Coronary artery (tissue), 2 donors: ENCODE data around the gene DAB1.

Source experiments
- DNase-seq: peaks from one replicate; pipeline ENCODE4 v3.0.0-alpha.2; 2017; ENCODE audit warnings: low spot score
- H3K27ac ChIP-seq, 2 donors: fragments of 200-600 bp; sonication (generic); one replicate each; pipeline ENCODE4 v1.5.1; 2016 to 2019
- H3K4me3 ChIP-seq: fragments of 200-600 bp; sonication (generic); 2 replicates; pipeline ENCODE4 v1.5.1; 2016; ENCODE audit warnings: mild to moderate bottlenecking, moderate library complexity
- CTCF ChIP-seq: fragments of 200-600 bp; sonication (generic); IDR thresholded peaks from one replicate; pipeline ENCODE4 v1.5.1; 2019; ENCODE audit warnings: antibody characterized with exemption

DAB1 gene

DNA sequence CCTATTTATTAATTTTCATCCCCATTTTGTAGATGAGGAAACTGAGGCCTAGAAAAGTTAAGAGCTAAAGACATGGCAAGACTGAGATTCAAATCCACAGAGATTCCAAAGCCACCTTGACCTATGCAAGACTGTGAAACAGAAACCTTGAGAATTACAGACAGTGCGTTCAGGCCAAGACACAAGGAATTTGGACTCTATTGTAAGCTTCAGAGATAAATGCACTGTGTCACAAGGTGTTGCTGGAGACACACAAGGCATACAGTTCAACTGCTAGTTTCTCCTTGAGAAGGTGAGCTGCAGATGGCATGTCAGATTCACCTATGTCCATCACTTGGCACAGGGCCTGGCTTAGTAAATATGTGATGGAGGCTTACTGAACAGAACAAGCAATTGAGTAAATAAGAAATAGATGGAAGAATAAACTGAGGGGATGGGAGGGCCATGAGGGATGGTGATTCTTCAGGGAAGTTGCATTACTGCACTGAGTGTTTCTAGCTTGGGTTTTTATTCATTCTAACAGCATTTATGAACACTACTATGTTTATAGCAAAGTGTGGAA lies 215.0 kb downstream of the DAB1 start:
- Histone ChIP-seq H3K27ac (no peak overlapping the region), H3K4me3 (no peak overlapping the region)
- TF ChIP-seq CTCF = no peak
- no peak for DNase-seq

DNA sequence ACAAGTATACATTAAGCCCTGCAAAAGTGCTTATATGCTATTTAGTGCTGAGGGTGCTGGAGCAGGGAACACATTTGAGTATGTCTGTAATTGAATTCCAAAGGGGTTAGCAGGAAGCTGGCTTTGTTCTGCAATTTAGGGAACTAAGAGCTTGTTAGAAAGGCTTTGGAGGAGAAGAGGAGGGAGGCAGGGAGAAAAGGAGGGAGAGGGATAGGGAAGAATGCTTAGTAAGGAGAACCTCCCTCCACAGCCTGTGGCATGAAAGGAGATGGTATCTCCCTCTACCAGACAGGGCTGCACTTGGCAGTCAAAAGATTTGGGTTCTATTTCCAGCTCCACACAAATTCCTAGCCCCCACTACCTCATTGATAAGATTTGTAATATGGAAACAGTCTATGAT lies 217.8 kb downstream of the DAB1 start:
- Histone ChIP-seq H3K4me3 (no peak overlapping the region), H3K27ac (no peak overlapping the region)
- TF ChIP-seq CTCF = no peak
- DNase-seq = no peak

DNA sequence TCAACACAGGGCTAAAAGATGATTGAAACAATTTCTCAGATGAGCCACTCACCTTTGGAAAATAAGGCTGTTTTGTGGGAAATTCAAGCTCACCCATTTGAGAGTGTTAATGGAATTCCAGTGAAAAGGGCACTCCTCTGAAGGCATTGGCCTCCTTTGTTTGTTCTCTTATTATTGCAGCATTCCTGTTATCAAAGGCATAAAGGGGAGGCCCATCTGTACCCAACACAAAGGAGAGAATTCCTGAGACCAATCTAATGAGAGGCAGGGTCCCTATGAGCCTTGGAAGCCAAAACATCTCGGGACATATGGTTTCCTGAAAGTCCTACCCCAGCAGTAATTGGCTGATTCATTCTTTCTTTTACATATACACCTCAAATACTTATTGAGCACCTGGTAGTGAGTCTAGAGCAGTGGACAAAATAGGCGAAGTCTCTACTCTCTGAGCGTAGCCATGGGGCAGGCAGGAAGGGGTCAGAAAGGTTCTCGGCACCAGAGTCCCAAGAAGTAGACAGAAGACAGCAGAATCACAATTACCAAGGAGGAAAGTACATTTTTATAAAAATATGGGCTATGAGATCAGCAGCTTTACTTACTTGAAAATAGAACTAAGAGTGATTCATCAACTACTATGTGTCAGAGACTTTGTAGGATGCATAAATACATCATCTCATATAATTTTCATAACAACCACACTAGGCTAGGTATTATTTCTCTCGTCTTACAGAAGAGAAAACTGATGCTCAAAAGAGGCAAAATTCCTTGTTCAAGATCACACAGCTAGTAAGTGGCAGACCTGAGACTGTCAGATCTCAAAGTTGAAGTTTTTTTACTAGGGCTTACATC lies 218.7 kb downstream of the DAB1 start:
- no peak for TF ChIP-seq CTCF
- no peak overlapping the region for H3K4me3 ChIP-seq
- DNase-seq = no peak
- no peak overlapping the region for H3K27ac ChIP-seq

DNA sequence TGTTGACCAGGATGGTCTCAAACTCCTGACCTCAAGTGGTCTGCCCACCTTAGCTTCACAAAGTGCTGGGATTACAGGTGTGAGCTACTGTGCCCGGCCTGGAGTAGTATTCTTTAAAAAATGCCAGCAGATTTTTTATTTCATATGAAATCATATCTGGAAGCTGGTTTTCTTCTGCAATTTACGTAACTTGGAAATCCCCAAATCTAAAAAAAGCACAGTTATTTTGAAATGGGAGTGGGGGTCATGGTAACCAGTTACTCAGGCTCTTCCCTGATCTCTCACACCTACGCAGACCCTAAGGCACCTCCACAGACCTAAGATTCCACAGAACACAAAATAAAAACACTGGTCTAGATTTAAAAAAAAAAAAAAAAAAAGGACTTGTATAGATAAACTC lies 219.8 kb downstream of the DAB1 start:
- Histone ChIP-seq H3K27ac (no peak overlapping the region), H3K4me3 (no peak overlapping the region)
- TF ChIP-seq CTCF = no peak
- DNase-seq = no peak

DNA sequence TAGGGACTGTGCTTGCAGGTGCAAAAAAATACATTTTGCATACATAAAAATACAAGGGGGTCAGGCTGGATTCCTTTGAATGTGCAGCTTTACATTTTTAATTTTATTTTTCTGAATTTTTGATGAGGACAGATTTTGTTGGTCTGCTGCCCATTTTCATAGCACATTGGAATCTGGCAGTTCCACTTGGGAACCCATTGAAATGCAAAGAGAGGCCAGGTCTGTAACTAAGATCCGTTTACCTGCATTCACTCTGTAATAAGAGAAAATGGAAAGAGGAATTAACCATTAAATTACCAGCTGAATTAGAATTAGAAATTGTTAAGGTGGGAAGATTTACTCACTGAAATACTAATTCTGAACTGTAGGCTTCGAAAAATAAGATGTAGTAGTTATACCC lies 221.6 kb downstream of the DAB1 start:
- Histone ChIP-seq H3K4me3 (no peak overlapping the region), H3K27ac (no peak overlapping the region)
- no peak for TF ChIP-seq CTCF
- DNase-seq = no peak

- no peak overlapping the region for H3K4me3 ChIP-seq
- DNase-seq = no peak
- TF ChIP-seq CTCF = no peak
Measured at GRCh38 chr1:57198912-57199311, 224.9 kb downstream of the DAB1 start.

GRCh38 chr1:57195436-57195941 lies 228.4 kb downstream of the DAB1 start:
- Histone ChIP-seq H3K27ac (no peak overlapping the region), H3K4me3 (no peak overlapping the region)
- no peak for TF ChIP-seq CTCF
- no peak for DNase-seq

More at GRCh38 chr1:57198912-57199311, 224.9 kb downstream of the DAB1 start:
- H3K27ac ChIP-seq = no peak overlapping the region
